ENCODE results near the gene SBK3.
"Not testable (repeated sequence)": the region's sequence is repeated elsewhere in the genome, so short reads cannot be mapped to it uniquely, and the experiment has no call there.

SBK3 gene

GRCh38 chr19:55508120-55508519 is 37.2 kb downstream of the SBK3 start:
- DNase-seq: no peak

- DNase-seq: no peak
Observed at GRCh38 chr19:55504981-55505380, 40.4 kb downstream of the SBK3 start.

- no peak for DNase-seq
Observed at GRCh38 chr19:55504252-55504603, 41.1 kb downstream of the SBK3 start.

DNA sequence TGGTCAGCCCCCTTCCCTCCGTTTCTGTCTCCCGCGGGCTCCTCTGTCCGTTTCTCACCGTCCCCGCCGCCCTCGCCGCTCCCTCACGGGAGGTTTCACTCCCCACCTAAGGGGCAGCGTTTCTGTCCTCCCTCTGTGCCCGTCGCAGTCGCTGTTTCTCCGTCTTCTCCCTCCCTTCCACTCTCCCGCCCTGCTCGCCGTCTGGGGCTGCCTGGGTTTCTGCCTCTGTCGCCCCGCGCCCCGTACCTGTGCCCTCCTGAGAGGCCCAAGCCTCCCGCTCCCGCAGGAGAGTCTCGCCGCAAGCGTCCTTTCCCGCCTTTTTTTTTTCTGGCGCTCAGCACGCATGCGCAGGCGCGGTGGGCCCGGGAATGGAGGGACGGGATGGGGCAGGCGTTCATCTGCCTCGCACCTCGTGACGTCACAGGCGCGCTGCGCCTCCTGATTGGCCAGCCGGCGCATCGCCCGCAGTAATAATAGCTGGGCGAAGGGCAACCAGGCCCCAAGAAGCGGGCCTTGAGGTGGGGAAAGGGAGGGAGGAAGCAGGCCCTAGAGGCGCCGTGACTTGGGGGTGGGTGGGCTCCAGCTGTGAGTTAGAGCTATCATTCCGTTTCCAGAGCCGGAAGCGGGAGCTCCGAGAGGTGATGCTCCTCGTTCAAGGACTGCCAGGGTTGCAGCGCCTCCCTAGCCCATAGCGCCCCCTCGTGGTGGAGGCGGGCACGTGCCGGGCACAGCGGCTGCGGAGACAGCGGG is 41.7 kb downstream of the SBK3 start:
- peak; percentile 90 for DNase-seq

DNA sequence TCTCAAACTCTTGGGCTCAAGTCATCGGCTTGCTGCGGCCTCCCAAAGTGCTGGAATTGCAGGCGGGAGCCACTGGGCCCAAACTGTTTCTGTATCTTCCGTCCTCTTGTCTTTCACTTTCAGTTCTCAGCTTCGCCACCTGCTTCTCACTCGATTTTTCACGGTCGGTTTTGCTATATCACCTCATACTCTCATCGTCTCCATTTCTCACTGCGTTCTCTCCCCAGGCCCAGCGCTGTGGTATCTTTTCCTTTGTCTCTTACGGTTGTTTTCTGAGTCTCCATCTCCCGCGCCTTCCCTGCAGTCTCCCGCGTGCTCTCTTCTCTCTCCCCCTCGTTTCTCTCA is 42.2 kb downstream of the SBK3 start:
- DNase-seq: no peak

DNA sequence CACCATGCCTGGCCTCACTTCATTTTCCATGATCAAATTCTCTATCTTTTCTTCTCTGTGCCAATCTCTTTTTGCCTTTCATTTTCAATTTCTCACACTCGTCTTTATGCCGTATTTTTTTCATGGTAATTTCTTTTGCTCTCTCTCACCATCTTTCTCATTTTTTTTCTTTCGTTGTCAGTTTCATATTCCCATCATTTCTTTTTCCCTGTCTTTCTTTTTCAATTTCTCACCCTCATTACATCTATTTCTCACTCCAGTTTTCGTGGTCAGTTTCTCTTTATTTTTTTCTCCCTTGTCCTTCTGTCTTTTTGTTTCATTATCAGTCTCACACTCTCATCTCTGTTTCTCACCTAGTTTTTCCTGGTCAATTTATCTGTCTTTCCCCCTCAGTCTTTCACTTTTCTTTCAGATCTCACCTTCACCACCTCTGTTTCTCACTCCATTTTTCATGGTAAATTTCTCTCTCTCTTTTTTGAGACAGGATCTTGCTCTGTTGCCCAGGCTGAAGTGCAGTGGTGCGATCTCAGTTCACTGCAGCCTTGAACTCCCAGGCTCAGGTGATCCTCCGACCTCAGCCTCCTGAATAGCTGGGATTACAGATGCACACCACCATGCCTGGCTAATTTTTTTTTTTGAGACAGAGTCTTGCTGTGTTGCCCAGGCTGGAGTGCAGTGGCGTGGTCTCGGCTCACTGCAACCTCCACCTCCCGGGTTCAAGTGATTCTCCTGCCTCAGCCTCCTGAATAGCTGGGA is 43.0 kb downstream of the SBK3 start:
- DNase-seq: no peak

DNA sequence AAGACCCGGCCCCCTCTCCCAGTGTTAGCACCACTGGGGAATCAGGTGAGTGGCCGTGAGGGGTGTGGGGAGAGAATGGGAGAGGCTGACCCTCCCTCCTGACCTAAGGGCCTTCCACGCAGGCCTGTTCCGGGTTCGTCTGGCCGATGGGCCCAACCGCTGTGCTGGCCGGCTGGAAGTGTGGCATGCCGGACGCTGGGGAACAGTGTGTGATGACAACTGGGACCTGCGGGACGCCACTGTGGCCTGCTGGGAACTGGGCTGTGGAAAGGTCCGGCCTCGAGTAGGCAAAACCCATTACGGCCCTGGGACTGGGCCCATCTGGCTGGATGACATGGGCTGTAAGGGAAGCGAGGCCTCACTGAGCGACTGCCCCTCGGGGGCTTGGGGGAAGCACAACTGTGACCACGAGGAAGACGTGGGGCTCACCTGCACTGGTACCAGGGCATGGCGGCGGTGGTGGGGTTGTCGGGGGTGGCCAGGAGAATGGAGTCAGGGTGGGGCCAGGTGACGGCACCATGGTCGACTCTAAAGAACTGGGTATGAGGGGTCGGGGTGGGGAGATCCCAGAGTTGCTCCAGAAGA is 44.9 kb downstream of the SBK3 start:
- DNase-seq: no peak

DNA sequence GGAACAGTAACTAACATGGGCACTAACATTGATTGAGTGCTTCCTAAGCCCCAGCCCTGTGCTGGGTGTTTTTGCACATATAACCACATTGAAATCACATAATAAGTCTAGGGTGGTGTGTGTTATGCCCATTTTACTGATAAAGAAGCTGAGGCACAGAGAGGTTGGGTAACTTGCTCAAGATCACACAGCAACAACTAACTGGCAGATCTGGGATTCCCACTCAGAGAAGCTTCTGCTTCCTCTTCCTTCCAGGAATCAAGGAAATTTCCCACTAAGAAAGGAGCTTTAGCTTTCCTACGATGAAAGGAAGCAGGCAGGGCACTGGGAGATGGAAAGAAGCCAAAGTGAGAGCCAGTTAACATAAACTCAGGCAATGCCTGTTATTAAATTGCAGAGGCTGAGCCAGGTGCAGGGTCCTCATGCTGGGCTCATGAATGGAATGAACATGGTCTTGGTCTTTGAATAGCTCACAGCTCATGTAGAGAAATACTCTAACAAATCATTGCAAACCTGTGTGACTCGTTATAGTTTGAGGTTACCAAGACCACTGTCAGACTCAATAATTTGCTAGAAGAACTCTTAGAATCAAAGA is 47.0 kb downstream of the SBK3 start:
- DNase-seq: no peak

DNA sequence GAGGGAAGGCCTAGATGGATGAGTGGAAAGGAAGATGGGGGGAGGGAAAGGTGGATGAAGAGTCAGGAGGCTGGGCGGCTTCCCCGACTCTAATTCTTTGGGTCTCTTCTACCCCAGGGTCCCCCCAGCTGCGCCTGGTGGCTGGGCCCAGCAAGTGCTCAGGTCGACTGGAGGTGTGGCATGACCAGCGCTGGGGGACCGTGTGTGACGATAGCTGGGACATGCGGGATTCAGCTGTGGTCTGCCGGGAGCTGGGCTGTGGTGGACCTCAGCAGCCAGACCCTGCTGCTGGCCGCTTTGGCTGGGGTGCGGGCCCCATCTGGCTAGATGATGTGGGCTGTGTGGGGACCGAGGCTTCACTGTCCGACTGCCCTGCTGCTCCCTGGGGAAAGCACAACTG is 47.6 kb downstream of the SBK3 start:
- no peak for DNase-seq

- not testable (repeated sequence) for DNase-seq
Observed at GRCh38 chr19:55496820-55497219, 48.5 kb downstream of the SBK3 start.

- DNase-seq: peak; percentile 85
Observed at GRCh38 chr19:55495646-55496349, 49.5 kb downstream of the SBK3 start.

DNA sequence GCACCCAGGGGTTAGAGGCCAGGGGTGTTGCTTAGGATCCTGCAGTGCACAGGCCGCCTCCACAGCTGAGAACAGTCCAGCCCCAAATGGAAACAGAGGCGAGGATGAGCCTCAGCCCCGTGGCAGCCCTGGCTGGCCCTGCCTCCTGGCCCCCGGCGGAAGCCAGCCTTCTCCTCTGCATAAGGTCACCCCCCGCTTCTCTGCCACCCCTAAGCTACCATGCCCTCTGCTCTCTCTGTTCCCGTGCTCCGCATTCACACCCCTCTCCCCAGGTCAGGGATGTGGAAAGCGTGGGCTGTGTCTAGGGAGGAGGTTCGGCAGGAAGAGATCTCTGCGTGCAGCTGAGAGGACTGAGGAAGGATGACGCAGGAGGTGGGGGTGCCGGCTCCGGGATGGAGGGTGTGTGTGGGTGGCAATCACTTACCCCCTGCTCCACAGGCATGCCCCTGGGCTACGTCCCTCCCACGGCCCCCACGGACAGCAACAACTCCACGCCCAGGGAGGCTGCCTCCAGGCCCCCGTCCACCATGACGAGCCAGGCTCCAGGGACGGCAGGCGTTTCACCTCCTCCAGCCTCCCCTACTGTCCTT is 51.1 kb downstream of the SBK3 start:
- DNase-seq: no peak

GRCh38 chr19:55493645-55494171 is 51.6 kb downstream of the SBK3 start:
- no peak for DNase-seq

DNA sequence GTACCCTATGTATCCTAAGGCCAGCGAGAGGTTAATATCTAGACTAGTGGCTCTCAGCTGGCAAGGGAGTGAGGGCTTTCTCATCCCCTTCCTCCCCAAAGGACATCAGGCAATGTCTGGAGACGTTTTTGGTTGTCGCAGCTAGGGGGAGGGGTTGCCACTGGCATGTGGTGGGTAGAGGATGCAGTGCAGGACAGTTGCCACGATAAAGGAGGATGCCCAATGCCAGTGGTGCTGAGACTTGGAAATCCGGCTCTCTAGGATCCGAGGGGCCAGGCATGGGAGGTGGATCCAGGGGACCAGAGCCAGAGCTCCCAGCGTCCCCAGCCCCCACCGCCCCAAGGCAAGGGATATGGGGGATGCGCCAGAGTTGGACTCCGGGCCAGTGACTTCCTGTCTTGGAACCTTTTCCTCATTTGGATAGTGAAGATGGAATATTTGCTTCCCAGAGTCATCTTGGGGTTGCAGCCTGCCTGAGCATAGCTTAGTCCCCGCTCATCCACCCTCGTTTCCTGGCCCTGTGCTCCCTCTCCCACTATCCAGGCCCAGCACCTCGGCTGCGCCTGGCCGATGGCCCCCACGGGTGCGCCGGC is 52.2 kb downstream of the SBK3 start:
- DNase-seq: no peak

DNA sequence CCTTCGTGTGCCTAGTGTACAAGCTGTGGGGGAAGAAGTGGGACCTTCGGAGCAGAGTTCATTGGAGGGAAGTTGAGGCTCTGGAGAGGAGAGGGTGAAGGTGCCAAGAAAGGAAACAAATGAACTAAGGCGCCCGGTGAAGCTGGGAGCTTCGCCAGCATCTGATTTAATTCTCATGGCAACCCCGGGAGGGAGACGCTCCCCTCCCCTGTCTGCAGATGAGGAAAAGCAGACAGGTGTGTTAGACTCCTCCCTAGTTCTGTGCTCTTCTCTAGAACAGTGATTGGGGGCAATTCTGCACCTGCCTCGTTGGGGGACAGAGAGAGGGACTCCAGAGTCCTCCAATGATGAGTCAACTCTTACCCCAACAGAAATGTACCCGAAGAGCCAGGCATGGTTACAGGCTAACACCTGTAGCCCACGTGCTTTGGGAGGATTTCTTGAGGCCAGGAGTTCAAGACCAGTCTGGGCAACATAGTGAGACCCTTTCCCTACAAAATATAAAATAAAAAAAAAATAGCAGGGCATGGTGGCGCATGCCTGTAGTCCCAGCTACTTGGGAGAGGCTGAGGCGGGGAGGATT is 52.9 kb downstream of the SBK3 start:
- DNase-seq: no peak

DNA sequence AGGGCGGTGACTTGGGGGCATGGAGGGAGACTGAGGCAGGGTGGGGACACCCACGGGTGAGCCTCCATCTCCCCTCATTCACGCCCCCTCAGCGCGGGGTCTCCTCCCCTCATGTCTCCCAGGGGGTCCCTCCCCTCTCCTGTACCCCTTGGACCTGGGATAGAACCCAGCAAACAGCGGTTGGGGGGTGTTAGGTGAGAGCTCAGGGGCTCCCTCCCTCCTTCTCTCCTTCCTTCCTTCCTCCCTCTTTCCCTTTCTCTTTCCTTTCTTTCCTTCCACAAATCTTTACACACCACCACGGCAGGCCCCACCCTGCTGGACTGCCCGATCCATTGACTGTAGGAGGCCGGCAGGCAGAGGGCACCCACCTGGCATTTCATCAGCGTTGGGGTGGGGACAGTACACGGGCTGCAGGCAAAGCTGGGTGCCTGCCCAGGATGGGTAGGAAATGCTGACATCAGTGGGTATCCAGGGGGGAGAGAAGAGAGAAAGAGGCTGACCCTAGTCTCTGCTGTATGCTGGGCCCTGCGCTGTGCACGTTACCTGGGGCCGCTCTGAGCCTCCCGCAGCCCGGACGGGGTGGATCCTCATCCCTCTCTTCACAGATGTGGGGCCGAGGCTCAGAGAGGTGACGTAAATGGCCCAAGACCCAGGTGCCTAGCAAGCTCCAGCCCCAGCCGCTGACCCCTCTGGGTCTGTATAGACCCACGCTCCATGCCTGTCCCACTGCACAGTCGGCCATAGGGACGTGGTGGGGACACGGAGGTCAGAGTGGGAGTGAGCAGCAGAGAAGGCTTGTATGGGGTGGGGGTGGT is 53.6 kb downstream of the SBK3 start:
- DNase-seq: no peak
